Fibroblast of lung (primary cell): ENCODE data around the gene C12orf50. TPM values are rescaled to one million over a fixed set of nuclear protein-coding genes. Genes with fewer than 3 reads are reported as not detected.

Experiments used
- DNase-seq, 2 donors: peaks; one replicate each; pipeline versions ENCODE4 v3.0.0 to v3.0.0-alpha.2; 2010; ENCODE audit warnings: low read depth in 2 of 2
- H2AFZ ChIP-seq: 2 replicates; pipeline ENCODE4 v1.5.1; 2012; ENCODE audit warnings: low read length, control low read depth, inconsistent platforms
- H3K27ac ChIP-seq: 2 replicates; pipeline ENCODE4 v1.5.1; 2011; ENCODE audit warnings: low read length, control low read depth; ENCODE audit not compliant: insufficient read depth
- H3K27me3 ChIP-seq: 2 replicates; pipeline ENCODE4 v1.5.1; 2011; ENCODE audit warnings: mild to moderate bottlenecking, low read length; ENCODE audit not compliant: control insufficient read depth, insufficient read depth
- H3K36me3 ChIP-seq: 2 replicates; pipeline ENCODE4 v1.5.1; 2011; ENCODE audit warnings: low read length; ENCODE audit not compliant: control insufficient read depth, insufficient read depth
- H3K4me1 ChIP-seq: 2 replicates; pipeline ENCODE4 v1.5.1; 2011; ENCODE audit warnings: low read length; ENCODE audit not compliant: control insufficient read depth, insufficient read depth; ENCODE audit errors: extremely low read depth
- H3K4me2 ChIP-seq: 2 replicates; pipeline ENCODE4 v1.5.1; 2011; ENCODE audit warnings: low read length, control low read depth; ENCODE audit not compliant: insufficient read depth; ENCODE audit errors: extremely low read depth
- H3K4me3 ChIP-seq, 4 experiments: fragments of 200-600 bp in 1 of 4; sonication (generic) in 1 of 4; replicated peaks in 1 of 4; 2 replicates each; pipeline ENCODE4 v1.5.1; 2011 to 2016; ENCODE audit warnings: low read length in 4 of 4, low read depth in 3 of 4, mild to moderate bottlenecking in 3 of 4, control low read depth in 2 of 4, inconsistent platforms in 1 of 4, mixed read lengths in 1 of 4; ENCODE audit not compliant: insufficient read depth in 1 of 4; ENCODE audit errors: control extremely low read depth in 1 of 4
- H3K79me2 ChIP-seq: 2 replicates; pipeline ENCODE4 v1.5.1; 2012; ENCODE audit warnings: mild to moderate bottlenecking, low read length, inconsistent platforms; ENCODE audit not compliant: control insufficient read depth, insufficient read depth
- H3K9ac ChIP-seq: 2 replicates; pipeline ENCODE4 v1.5.1; 2011; ENCODE audit warnings: mild to moderate bottlenecking, low read length, control low read depth; ENCODE audit not compliant: insufficient read depth
- H3K9me3 ChIP-seq: 2 replicates; pipeline ENCODE4 v1.5.1; 2012; ENCODE audit warnings: low read depth, low read length; ENCODE audit not compliant: control insufficient read depth, insufficient read depth
- H4K20me1 ChIP-seq: 2 replicates; pipeline ENCODE4 v1.5.1; 2011; ENCODE audit warnings: low read length; ENCODE audit not compliant: control insufficient read depth, insufficient read depth; ENCODE audit errors: extremely low read depth
- CTCF ChIP-seq, 2 donors: IDR thresholded peaks in 1 of 2; conservative IDR thresholded peaks in 1 of 2; 1 replicate in 1 of 2; 2 replicates in 1 of 2; pipeline ENCODE4 v1.5.1; 2011 to 2012; ENCODE audit warnings: low read length in 2 of 2, control low read depth in 1 of 2, inconsistent platforms in 1 of 2, low read depth in 1 of 2, mild to moderate bottlenecking in 1 of 2
- EZH2 ChIP-seq: IDR thresholded peaks from 2 replicates; pipeline ENCODE4 v1.5.1; 2012; ENCODE audit warnings: low read length, control low read depth, mild to moderate bottlenecking; ENCODE audit errors: missing control alignments
- polyA plus RNA-seq, 2 donors: library from polyadenylated mRNA; depleted of rRNA in 1 of 2; stranded (reverse) in 1 of 2; unstranded in 1 of 2; fragments of >200 nt; gene quantifications; 2 replicates each; pipeline ENCODE4 v1.2.1, GENCODE V29; 2011 to 2012; ENCODE audit warnings: missing spikeins in 1 of 2
- total RNA-seq: library from RNA; depleted of rRNA; stranded (reverse); fragments of >200 nt; gene quantifications from 2 replicates; pipeline ENCODE4 v1.2.1, GENCODE V29; 2014

The C12orf50 gene
- total and polyA plus RNA-seq, 2 donors (not counting 1 experiment from before 2014, with no cell fraction given) = not detected

DNA sequence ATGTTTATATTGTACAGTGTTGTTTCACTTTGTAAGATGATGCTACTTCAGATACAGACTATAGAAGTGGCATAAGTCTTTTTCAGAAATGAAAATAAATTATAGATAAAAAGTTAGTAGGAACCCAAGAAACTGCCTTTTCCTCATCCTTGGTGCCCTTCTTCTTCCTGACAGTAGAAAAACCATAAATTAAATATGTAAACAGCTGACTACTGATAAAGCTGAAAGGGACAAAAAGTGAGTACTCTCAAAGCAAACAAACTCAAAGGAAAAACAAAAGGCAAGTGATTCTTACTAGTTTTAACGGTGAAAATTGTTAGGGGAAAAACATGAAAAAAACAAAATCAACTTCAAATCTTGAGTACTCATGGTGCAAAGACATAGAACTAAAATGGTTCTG, 8.6 kb upstream of the C12orf50 start:
- Histone ChIP-seq H3K4me3 (no peak overlapping the region), H3K27me3 (no peaks in the 10 kb centered on the region), H3K79me2 (peaks cover 39% of the 10 kb centered on the region), H2AFZ (no peak overlapping the region), H4K20me1 (no peaks in the 10 kb centered on the region), H3K4me2 (no peak overlapping the region), H3K27ac (no peak overlapping the region), H3K4me1 (peaks cover 9% of the 10 kb centered on the region), H3K9me3 (no peaks in the 10 kb centered on the region), H3K9ac (no peak overlapping the region), H3K36me3 (no peaks in the 10 kb centered on the region)
- no peak for TF ChIP-seq EZH2
- no peak for TF ChIP-seq CTCF (conservative IDR thresholded peaks at IDR 0.05 in 1 of 2, IDR thresholded peaks at IDR 0.05 in 1 of 2; ENCODE audit: low read depth in 1 of 2, low read length in 2 of 2)
- no peak for DNase-seq

GRCh38 chr12:88036353-88036965, 7.3 kb upstream of the C12orf50 start:
- Histone ChIP-seq H3K79me2 (peaks cover 39% of the 10 kb centered on the region), H3K27ac (peak overlapping the region; percentile 45)

DNA sequence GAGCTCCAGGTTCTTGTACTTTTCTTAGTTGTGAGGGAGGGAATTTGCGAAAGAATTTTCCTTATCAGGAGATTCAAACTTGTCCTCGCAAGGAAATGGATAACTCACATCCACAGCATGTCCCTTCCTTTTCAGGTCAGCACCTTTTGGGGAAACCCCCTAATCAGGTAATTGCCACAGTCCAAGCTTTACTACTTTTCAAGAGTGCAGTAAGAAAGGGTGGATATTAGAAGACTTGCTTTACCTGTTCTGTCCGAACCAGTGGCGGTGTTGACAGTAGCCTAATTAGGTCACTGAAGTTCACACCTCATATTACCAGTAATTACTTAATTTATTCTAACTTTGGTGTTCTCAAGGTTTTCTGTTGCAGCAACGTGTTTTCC, 6.7 kb upstream of the C12orf50 start:
- Histone ChIP-seq H3K4me1 (peaks cover 9% of the 10 kb centered on the region), H4K20me1 (no peaks in the 10 kb centered on the region), H3K36me3 (no peaks in the 10 kb centered on the region), H3K9me3 (no peaks in the 10 kb centered on the region), H3K27ac (peak overlapping the region; percentile 65), H3K79me2 (peaks cover 35% of the 10 kb centered on the region), H3K4me3 (peak overlapping the region; percentile 80 to 88 (median 86)), H3K4me2 (peak overlapping the region; percentile 84), H2AFZ (peak overlapping the region; percentile 98), H3K27me3 (no peaks in the 10 kb centered on the region), H3K9ac (peak overlapping the region; percentile 69)
- TF ChIP-seq EZH2 (no peak), CTCF (conservative IDR thresholded peaks at IDR 0.05 in 1 of 2, IDR thresholded peaks at IDR 0.05 in 1 of 2; ENCODE audit: low read depth in 1 of 2, low read length in 2 of 2) (no peak)
- DNase-seq = no peak

More at GRCh38 chr12:88036353-88036965, 7.3 kb upstream of the C12orf50 start:
- Histone ChIP-seq H3K9me3 (no peaks in the 10 kb centered on the region), H3K4me1 (peaks cover 9% of the 10 kb centered on the region), H2AFZ (no peak overlapping the region), H4K20me1 (no peaks in the 10 kb centered on the region), H3K4me2 (peak overlapping the region; percentile 84), H3K9ac (no peak overlapping the region), H3K36me3 (no peaks in the 10 kb centered on the region), H3K27me3 (no peaks in the 10 kb centered on the region), H3K4me3 (peak overlapping the region; percentile 80 to 88 (median 86))
- peak; percentile 50 to 66 for DNase-seq
- TF ChIP-seq CTCF (conservative IDR thresholded peaks at IDR 0.05 in 1 of 2, IDR thresholded peaks at IDR 0.05 in 1 of 2; ENCODE audit: low read depth in 1 of 2, low read length in 2 of 2) = no peak
- no peak for TF ChIP-seq EZH2
